Liver (tissue), 9 donors: Measurements from ENCODE around the gene ANO5. TPM values are rescaled to one million over a fixed set of nuclear protein-coding genes. Genes with fewer than 3 reads are reported as not detected.
A peak's percentile ranks its signal among the peaks of the same experiment; 100 is the strongest.

ENCODE experiments used
- DNase-seq: peaks from one replicate; pipeline ENCODE4 v3.0.0-alpha.2; 2017; ENCODE audit warnings: low spot score
- H3K27ac ChIP-seq, 2 donors: one replicate each; pipeline ENCODE4 v1.7.0; 2013; ENCODE audit warnings: inconsistent platforms in 2 of 2, low read length in 2 of 2, control low read depth in 1 of 2, low read depth in 1 of 2, mild to moderate bottlenecking in 1 of 2
- H3K27me3 ChIP-seq, 4 donors: one replicate each; pipeline versions ENCODE4 v1.6.1 to v1.7.0; 2013; ENCODE audit warnings: low read length in 3 of 4, inconsistent platforms in 1 of 4, mild to moderate bottlenecking in 1 of 4, moderate library complexity in 1 of 4; ENCODE audit not compliant: control insufficient read depth in 4 of 4, insufficient read depth in 4 of 4
- H3K36me3 ChIP-seq, 4 donors: one replicate each; pipeline versions ENCODE4 v1.6.1 to v1.7.0; 2013; ENCODE audit warnings: low read length in 3 of 4, mild to moderate bottlenecking in 3 of 4, low read depth in 1 of 4, moderate library complexity in 1 of 4; ENCODE audit not compliant: control insufficient read depth in 4 of 4, insufficient read depth in 3 of 4
- H3K4me1 ChIP-seq, 4 donors: one replicate each; pipeline versions ENCODE4 v1.6.1 to v1.7.0; 2013; ENCODE audit warnings: low read length in 3 of 4, mild to moderate bottlenecking in 3 of 4, moderate library complexity in 1 of 4; ENCODE audit not compliant: control insufficient read depth in 4 of 4, insufficient read depth in 4 of 4
- H3K4me3 ChIP-seq, 3 donors: one replicate each; pipeline versions ENCODE4 v1.6.1 to v1.7.0; 2013; ENCODE audit warnings: low read length in 3 of 3, control low read depth in 1 of 3, low read depth in 1 of 3, mild to moderate bottlenecking in 1 of 3
- H3K9ac ChIP-seq, 2 donors: one replicate each; pipeline ENCODE4 v1.7.0; 2013; ENCODE audit warnings: low read length in 2 of 2, mild to moderate bottlenecking in 2 of 2, moderate library complexity in 2 of 2, control low read depth in 1 of 2, low read depth in 1 of 2
- H3K9me3 ChIP-seq, 4 donors: one replicate each; pipeline versions ENCODE4 v1.6.1 to v1.7.0; 2013; ENCODE audit warnings: low read length in 3 of 4; ENCODE audit not compliant: control insufficient read depth in 4 of 4
- FOXA1 ChIP-seq: IDR thresholded peaks from 2 replicates; pipeline ENCODE4 v1.6.1; 2016; ENCODE audit warnings: antibody characterized with exemption
- FOXA2 ChIP-seq: IDR thresholded peaks from 2 replicates; pipeline ENCODE4 v1.6.1; 2016; ENCODE audit warnings: antibody characterized with exemption
- HNF4G ChIP-seq: IDR thresholded peaks from 2 replicates; pipeline ENCODE4 v1.6.1; 2016; ENCODE audit warnings: antibody characterized with exemption
- RAD21 ChIP-seq, 2 donors: IDR thresholded peaks; 2 replicates each; pipeline ENCODE4 v1.6.1; 2016; ENCODE audit warnings: antibody characterized with exemption in 2 of 2, mild to moderate bottlenecking in 2 of 2
- RXRA ChIP-seq, 2 donors: IDR thresholded peaks; 2 replicates each; pipeline ENCODE4 v1.6.1; 2017 to 2018; ENCODE audit warnings: antibody characterized with exemption in 2 of 2, mild to moderate bottlenecking in 1 of 2
- SP1 ChIP-seq: IDR thresholded peaks from 2 replicates; pipeline ENCODE4 v1.6.1; 2018; ENCODE audit warnings: antibody characterized with exemption, mild to moderate bottlenecking
- WGBS: extraction: QIAGEN DNeasy Blood & Tissue Kit; methylation state at CpG from one replicate; pipeline ENCODE4 v1.1.7; 2013; 5-methylcytosine and 5-hydroxymethylcytosine counted together
- polyA plus RNA-seq, 2 donors: library from polyadenylated mRNA; stranded (reverse) in 1 of 2; unstranded in 1 of 2; fragments of 200-250 nt in 1 of 2; fragments of >200 nt in 1 of 2; fragmentation: Nextera tagmentation in 1 of 2; extraction: Ambion mirVana in 1 of 2; gene quantifications; one replicate each; pipeline versions ENCODE4 v1.2.1 to v1.2.3, GENCODE V29; 2013 to 2015
- total RNA-seq, 2 donors: library from RNA; depleted of rRNA; stranded (reverse); fragments of >200 nt; gene quantifications; one replicate each; pipeline ENCODE4 v1.2.3, GENCODE V29; 2014
- TF ChIP-seq, protein P1 (sequence below): IDR thresholded peaks from 2 replicates; pipeline ENCODE4 v1.6.1; 2016; ENCODE audit warnings: antibody characterized with exemption
- TF ChIP-seq, protein P2 (sequence below): IDR thresholded peaks from 2 replicates; pipeline ENCODE4 v1.6.1; 2016; ENCODE audit warnings: antibody characterized with exemption
- TF ChIP-seq, protein P3 (sequence below): fragments of 150-350 bp; IDR thresholded peaks from 2 replicates; pipeline ENCODE4 v1.5.1; 2017; ENCODE audit warnings: improper control_type of control experiment, low read depth, low read length; ENCODE audit not compliant: missing input control
- donor health status: healthy.
- donor health status: healthy.
- donor health status: healthy.
- donor health status: healthy.
- donor health status: healthy.

ANO5 gene
- total and polyA plus RNA-seq, 4 donors = 1.0 to 4.5 (median 1.2) TPM

DNA sequence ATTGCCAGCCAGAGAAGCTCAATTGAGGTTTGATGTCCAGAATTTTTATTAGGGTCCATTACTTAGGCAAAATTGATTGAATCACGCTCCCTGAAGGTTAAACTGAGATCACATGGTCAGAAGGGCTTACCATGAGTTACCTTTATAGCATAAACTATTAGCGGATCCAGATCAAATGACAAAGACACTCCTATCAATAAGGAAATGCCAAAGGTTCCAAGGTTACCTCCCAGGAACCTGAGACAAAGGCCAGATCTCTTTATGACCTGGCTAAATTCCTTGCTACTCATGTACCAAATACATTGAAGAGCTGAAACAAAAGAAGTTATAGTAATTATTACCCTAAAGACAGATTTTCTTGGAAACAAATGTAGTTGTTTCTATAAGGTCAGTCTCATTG is 27.8 kb upstream of the ANO5 start:
- no peaks in the 10 kb centered on the region for H3K27me3 ChIP-seq
- DNase-seq = no peak
- H3K4me1 ChIP-seq = no peaks in the 10 kb centered on the region
- H3K9me3 ChIP-seq = no peaks in the 10 kb centered on the region
- TF ChIP-seq HNF4G (no peak), SP1 (no peak), FOXA2 (no peak)
- TF ChIP-seq, protein P1, sequence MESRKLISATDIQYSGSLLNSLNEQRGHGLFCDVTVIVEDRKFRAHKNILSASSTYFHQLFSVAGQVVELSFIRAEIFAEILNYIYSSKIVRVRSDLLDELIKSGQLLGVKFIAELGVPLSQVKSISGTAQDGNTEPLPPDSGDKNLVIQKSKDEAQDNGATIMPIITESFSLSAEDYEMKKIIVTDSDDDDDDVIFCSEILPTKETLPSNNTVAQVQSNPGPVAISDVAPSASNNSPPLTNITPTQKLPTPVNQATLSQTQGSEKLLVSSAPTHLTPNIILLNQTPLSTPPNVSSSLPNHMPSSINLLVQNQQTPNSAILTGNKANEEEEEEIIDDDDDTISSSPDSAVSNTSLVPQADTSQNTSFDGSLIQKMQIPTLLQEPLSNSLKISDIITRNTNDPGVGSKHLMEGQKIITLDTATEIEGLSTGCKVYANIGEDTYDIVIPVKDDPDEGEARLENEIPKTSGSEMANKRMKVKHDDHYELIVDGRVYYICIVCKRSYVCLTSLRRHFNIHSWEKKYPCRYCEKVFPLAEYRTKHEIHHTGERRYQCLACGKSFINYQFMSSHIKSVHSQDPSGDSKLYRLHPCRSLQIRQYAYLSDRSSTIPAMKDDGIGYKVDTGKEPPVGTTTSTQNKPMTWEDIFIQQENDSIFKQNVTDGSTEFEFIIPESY = no peak
- WGBS = 74% methylated on average over 2 of the region's 2 CpGs
- no peak overlapping the region for H3K27ac ChIP-seq
- H3K9ac ChIP-seq = no peak overlapping the region
- no peaks in the 10 kb centered on the region for H3K36me3 ChIP-seq
- H3K4me3 ChIP-seq = no peak overlapping the region

DNA sequence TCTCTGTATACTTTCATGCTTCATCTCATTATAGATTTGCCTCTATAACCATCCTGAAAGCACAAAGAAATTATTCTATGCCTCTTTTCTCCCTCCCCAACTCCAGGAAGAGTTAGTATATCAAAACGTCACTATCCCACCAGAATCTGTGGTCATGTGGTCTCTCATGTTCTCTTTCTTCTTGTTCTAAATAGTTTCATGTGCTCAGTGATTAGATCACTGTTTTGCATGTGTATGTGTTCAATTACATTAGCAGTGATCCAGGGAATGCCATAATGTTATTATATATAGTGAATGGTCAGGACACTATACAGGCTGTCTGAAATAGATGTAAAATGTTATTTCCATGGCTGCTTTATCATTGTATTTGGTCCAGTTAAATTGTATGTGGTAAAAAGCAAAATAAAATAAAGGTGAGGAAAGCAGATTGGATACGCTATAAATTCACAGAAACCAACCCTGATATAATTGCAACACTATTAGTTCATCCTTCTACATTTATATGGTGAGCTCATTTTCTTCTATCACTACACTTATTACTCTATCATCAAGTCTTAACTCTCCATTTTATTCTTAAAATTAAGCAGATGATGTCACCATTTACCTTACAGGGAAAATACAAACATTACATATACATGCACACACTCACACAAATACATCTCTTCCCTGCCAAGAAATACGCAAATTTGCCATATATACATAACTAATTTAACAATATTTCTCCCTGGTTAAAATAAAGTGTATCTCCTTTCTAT is 26.9 kb upstream of the ANO5 start:
- TF ChIP-seq, protein P2, sequence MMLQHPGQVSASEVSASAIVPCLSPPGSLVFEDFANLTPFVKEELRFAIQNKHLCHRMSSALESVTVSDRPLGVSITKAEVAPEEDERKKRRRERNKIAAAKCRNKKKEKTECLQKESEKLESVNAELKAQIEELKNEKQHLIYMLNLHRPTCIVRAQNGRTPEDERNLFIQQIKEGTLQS = no peak
- TF ChIP-seq FOXA1 = no peak
- no peak for TF ChIP-seq RXRA (IDR thresholded peaks at IDR 0.05)
- H3K9me3 ChIP-seq = no peaks in the 10 kb centered on the region
- H3K27me3 ChIP-seq = no peaks in the 10 kb centered on the region
- no peak overlapping the region for H3K9ac ChIP-seq
- H3K4me3 ChIP-seq = no peak overlapping the region
- WGBS = 63% methylated on average over 3 of the region's 3 CpGs
- H3K36me3 ChIP-seq = no peaks in the 10 kb centered on the region
- no peaks in the 10 kb centered on the region for H3K4me1 ChIP-seq
- no peak for DNase-seq
- H3K27ac ChIP-seq = no peak overlapping the region

DNA sequence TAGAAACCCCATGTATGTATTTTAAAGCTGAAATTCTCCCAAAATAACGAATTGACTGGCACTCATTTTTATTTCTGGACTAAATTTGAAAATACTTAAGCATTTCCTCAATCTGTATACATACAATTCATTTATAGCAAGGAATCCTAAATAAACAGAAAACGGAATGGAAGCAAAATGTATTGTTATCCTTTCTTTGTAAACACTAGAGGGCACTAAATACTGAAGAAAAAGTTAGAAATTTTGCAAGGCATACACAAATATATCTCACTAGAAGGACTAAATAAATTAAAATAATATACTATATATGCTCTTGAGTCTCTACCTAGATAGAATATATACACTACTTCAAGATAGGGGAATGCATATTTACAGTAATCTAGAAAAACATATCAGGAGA is 23.1 kb upstream of the ANO5 start:
- no peak overlapping the region for H3K4me3 ChIP-seq
- H3K4me1 ChIP-seq = no peaks in the 10 kb centered on the region
- H3K27ac ChIP-seq = no peak overlapping the region
- H3K36me3 ChIP-seq = no peaks in the 10 kb centered on the region
- H3K9ac ChIP-seq = no peak overlapping the region
- H3K9me3 ChIP-seq = no peaks in the 10 kb centered on the region
- 1% methylated on average over 2 of the region's 2 CpGs for whole genome bisulfite sequencing
- TF ChIP-seq RAD21 (IDR thresholded peaks at IDR 0.05) = peak; percentile 65 to 71
- TF ChIP-seq, protein P3, sequence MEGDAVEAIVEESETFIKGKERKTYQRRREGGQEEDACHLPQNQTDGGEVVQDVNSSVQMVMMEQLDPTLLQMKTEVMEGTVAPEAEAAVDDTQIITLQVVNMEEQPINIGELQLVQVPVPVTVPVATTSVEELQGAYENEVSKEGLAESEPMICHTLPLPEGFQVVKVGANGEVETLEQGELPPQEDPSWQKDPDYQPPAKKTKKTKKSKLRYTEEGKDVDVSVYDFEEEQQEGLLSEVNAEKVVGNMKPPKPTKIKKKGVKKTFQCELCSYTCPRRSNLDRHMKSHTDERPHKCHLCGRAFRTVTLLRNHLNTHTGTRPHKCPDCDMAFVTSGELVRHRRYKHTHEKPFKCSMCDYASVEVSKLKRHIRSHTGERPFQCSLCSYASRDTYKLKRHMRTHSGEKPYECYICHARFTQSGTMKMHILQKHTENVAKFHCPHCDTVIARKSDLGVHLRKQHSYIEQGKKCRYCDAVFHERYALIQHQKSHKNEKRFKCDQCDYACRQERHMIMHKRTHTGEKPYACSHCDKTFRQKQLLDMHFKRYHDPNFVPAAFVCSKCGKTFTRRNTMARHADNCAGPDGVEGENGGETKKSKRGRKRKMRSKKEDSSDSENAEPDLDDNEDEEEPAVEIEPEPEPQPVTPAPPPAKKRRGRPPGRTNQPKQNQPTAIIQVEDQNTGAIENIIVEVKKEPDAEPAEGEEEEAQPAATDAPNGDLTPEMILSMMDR = peak; percentile 36
- no peak for TF ChIP-seq FOXA2
- H3K27me3 ChIP-seq = no peaks in the 10 kb centered on the region
- DNase-seq = no peak
